GM19023 (cell line): ENCODE measurements around the gene RFC5.
A peak's percentile ranks its signal among the peaks of the same experiment; 100 is the strongest.

ENCODE experiments used
- ATAC-seq: cut with Tn5 transposase; IDR thresholded peaks from one replicate; pipeline ENCODE4 v1.9.1; 2021; ENCODE audit warnings: mild to moderate bottlenecking, moderate library complexity; ENCODE audit not compliant: unreplicated experiment

The RFC5 gene

DNA sequence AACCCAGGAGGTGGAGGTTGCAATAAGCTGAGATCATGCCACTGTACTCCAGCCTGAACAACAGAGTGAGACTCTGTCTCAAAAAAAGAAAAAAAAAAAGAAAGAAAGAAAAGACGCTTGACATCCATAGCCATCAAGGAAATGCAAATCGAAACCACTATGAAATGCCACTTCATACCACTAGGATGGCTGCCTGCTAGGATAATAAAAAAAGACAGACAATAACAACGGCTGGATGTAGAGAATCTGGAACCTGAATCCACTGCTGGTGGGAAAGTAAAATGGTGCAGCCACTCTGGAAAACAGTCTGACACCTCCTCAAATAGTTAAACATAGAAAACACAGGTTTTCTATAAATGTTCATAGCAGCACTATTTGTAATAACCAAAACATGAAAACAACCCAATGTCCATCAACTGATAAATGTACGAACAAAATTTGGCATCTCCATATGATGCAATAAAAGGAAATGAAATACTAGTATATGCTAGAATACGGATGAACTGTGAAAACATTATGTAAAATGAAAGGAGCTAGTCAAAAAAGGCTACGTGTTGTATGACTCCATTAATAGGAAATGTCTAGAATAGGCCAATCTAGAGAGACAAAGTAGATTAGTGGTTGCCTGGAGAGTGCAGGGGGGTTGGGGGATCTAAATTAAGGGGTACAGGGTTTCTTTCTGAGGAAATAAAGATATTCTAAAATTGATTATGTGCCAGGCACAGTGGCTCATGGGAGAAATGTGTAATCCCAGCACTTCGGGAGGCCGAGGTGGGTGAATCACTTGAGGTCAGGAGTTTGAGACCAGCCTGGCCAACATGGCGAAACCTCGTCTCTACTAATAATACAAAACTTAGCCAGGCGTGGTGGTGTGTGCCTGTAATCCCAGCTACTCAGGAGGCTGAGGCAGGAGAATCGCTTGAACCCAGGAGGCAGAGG lies 34.7 kb downstream of the RFC5 start:
- ATAC-seq: no peak

- no peak for ATAC-seq
Measured at GRCh38 chr12:118052324-118053070, 36.0 kb downstream of the RFC5 start.

DNA sequence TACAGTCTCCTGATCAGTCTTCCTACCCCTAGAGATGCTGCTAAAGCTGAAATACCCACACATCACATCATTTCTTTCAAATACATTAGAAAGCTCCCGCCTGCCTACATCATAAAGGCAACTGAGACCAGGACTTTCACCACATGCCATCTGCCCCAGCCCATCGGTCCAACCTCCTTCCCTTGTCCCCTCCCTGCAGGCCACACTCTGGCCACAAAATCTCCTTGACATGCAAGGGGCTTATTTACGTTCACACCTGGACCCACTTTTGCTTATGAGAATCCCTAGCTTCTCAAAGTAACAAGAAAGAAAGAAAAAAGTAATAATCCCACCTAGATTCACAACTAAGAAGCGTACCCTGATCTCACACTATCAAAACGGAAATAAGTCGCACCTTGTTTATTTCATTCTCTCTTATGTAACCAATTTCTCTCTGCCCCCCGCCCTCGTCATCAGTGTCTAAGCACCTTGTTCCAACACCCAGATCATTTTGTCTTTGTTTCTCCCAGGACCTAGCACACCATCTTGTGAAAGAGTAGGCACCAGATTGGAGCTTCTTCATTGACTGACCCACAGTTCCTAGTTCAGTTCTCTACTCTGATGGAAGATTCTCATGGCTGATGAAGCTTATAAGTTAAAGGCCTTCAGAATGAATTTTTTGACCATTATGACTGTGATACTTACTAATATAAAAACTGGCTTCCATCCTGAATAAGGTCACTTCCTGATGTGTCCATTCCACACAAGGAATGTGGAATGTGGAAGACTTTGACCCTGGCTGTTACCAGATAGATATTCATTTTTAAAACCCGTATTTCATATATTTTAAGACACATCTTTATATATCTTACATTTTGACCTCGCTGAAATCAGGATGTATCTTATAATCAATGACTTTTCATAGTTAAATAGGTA lies 36.8 kb downstream of the RFC5 start:
- no peak for ATAC-seq

- peak; percentile 65 for ATAC-seq
Measured at GRCh38 chr12:118055144-118055557, 38.6 kb downstream of the RFC5 start.

- no peak for ATAC-seq
Measured at GRCh38 chr12:118055865-118056773, 39.6 kb downstream of the RFC5 start.

DNA sequence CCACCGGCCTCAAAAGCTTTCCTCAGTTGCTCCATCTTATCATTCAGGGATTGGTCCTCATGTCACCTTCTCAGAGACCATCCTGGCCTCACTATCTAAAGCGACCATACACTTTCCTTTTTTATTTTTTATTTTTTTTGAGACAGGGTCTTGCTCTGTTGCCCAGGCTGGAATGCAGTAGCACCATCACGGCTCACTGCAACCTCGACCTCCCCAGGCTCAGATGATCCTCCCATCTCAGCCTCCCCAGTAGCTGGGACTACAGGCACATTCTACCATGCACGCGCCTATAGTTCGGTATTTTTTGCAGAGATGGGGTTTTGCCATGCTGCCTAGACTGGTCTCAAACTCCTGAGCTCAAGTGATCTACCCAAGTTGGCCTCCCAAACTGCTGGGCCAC lies 41.7 kb downstream of the RFC5 start:
- ATAC-seq: no peak

GRCh38 chr12:118058881-118059280 lies 42.4 kb downstream of the RFC5 start:
- no peak for ATAC-seq

- no peak for ATAC-seq
Measured at GRCh38 chr12:118059341-118060191, 43.1 kb downstream of the RFC5 start.

DNA sequence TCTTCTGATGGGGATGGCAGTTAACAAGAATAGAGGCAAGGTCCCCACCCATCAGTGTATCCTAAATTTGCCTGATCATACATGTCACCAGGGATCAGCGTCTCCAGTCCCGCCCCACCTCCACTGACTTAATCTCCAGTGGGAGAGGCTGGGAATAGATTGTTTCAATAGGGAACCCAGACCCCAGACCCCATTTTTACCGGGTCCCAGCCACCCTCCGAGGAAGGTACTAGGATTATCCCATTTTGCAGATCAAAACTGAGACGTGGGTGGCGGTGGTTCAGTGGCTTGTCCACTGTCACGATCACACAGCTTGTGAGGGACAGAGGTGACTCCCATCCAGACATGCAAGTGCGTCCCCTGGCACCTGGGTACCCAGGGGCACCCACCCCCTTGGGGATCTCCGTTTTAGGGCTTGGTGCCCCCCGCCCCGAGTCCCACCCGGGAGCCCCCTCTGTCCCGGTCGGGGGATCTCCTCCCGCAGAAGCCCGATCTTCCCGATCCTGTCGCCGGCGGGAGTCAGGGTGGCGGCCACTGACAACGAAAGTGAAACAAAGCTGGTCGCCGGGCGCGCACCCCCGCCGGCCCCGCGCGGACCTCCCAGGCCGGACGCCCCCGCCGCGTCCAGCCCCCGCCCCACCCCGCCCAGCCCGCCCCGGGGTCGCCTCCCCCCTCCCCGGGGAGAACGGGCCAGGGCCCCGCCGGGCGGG lies 44.0 kb downstream of the RFC5 start:
- ATAC-seq: peak; percentile 53

DNA sequence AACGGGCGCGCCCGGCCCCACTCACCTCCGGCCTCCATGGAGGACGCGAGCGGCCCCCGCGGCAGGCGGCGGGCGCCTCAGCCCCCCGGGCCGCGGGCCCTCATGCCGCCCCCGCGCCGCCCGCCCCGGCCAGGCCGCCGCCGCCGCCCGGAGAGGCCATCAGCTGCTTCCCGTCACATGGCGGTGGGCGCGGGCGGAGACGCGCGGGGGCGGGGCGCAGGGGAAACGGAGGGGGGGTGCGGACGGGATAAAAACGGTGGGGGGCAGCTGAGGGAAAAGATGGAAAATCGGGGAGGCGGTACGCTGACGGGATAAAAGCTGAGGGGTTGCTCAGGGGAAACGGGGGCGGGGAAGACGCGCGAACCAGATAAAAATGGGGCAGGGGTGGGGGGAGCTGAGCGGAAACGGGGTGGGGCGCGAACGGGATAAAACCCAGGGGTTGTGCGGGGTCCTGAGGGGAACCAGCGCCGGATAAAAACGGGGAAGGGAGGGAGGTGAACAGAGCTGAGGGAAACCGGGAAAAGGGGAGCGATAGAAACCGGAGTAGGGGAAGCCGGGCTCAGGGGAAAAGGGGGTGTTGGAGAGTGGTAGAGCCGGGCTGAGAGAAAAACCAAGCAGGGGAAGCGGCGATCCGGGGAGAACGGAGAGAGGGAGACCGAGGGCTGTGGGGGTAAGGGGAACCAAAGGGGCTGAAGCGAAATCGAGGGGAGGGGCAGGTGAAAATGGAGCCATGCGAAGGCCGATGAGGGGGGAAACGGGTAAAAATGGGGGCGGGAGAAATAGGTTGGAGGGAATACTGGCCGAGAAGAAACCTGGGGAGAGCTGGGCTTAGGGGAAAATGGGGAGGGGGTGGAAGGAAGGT lies 44.7 kb downstream of the RFC5 start, which contains the start of gene WSB2:
Gene WSB2 (minus strand): TSS at position 169 of the 862 bp plus-strand sequence. CDS start 131 bp downstream, at position 38.
- peak; percentile 43 for ATAC-seq

GRCh38 chr12:118061873-118062843 lies 45.7 kb downstream of the RFC5 start:
- no peak for ATAC-seq

DNA sequence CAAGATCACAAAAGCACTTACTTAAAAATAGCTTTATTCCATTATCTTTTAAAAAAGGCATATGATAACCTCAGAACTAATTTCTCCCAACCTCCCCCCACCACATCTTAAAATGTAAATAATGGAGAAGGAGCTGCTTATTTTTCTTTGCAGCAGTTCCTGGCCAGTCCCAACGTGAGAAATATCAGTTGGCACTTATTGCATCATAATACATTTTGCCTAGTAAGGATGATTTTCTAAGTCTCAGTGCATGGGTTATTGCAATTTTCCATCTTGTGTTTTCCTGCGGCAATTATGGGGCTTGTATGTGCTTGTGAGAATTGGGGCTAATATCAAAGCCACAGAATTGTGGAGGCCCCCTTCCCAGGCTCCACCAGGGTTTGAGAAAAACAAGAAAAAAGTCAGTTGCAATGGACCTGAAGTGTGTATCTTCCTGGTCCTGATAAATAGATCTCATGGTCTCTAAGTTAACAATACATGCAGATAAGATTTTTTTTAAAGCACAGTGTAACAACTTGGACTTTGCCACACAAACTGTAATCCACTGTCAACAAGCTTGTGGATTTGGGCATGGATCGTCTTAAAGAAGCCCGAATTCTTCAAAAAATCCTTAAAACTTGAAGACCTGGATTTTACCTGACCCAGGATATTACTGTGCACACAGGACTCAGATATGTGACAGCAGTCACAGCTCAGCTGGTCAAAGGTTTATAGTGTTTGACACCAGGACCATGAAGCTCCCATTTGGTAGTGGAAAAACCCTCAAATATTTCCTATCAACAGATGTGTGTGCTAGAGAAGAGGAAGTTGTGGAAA lies 47.3 kb downstream of the RFC5 start:
- ATAC-seq: no peak

DNA sequence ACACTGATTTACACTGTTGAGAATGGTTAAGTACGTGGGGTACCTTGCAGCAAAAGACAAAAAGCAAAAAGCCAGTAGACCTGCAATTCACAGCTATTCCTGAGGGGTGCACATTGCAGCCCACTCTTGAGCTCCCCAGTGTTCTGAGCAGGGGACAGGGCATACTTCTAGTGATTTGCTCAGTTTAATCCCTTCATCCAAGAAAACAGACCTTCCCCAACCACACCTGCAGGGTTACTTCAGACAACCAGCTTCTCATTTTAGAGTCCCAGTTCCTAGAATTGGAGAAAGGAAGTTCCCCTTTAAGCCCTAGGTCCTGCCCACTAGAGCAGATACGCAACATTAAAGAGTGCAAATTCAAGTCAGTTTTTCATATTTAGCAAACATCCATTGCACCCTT lies 48.1 kb downstream of the RFC5 start:
- ATAC-seq: no peak

GRCh38 chr12:118065380-118065779 lies 48.9 kb downstream of the RFC5 start:
- no peak for ATAC-seq

GRCh38 chr12:118068445-118068844 lies 51.9 kb downstream of the RFC5 start:
- no peak for ATAC-seq
